Lower leg skin (tissue), 3 donors: Measurements from ENCODE around the gene XIRP2.

Experiments
- CTCF ChIP-seq, 3 donors: fragments of 450-650 bp; IDR thresholded peaks; one replicate each; pipeline ENCODE4 v1.5.1; 2016; ENCODE audit warnings: antibody characterized with exemption in 3 of 3, mild to moderate bottlenecking in 3 of 3, moderate library complexity in 2 of 3
- POLR2A ChIP-seq, 2 donors: fragments of 450-650 bp; IDR thresholded peaks; one replicate each; pipeline ENCODE4 v1.6.1; 2016 to 2017; ENCODE audit warnings: antibody characterized with exemption in 2 of 2, mild to moderate bottlenecking in 1 of 2, moderate library complexity in 1 of 2

GRCh38 chr2:167265722-167266121 is 377.4 kb downstream of the XIRP2 start:
- no peak for TF ChIP-seq CTCF (IDR thresholded peaks at IDR 0.05)
- TF ChIP-seq POLR2A (IDR thresholded peaks at IDR 0.05): no peak
